C4-2B (cell line): Measurements from ENCODE around the gene CACNA2D3.

Source experiments
- H3K27ac ChIP-seq: fragments of 450-650 bp; 2 replicates; pipeline ENCODE4 v1.5.1; 2017
- CTCF ChIP-seq: fragments of 450-650 bp; conservative IDR thresholded peaks from 2 replicates; pipeline ENCODE4 v1.5.1; 2017; ENCODE audit warnings: mild to moderate bottlenecking
- ZFX ChIP-seq: fragments of 450-650 bp; IDR thresholded peaks from 2 replicates; pipeline ENCODE4 v1.6.1; 2017

CACNA2D3 gene

DNA sequence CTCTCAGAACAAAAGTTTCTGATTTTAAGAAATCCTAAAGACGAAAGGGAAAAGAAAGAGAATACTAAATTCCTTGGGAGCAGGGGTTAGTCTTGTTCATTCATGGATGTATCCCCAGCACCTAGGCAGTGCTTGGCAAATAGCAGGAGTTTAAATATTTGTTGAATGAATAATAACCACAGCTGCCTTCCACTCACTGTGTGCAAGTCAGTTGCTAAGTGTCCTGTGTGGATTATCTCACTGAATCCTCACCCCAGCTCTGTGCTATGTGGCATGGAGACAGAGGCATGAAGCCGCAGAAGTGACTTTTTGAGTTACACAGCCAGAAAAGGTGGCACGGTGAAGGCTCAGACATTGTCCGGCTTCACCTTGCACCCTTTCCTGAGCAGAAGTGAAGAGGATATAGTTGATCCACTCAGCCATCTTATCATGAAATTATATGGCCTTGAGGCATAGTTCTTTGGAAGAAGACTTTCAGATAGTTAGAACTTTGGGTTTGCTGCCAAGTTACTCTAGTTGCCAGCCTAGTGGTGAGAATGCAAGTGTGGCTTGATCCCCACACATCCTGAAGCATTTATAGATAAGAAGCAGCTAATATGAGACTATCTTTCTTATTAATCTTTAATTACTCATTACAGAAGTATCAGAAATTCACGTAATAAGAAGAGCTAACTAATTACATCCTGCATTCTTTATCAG is 450.0 kb downstream of the CACNA2D3 start:
- TF ChIP-seq ZFX (no peak), CTCF (no peak)
- no peak overlapping the region for H3K27ac ChIP-seq

GRCh38 chr3:54573858-54574257 is 451.5 kb downstream of the CACNA2D3 start:
- H3K27ac ChIP-seq, result no peak overlapping the region
- TF ChIP-seq CTCF, result no peak
- no peak for TF ChIP-seq ZFX

DNA sequence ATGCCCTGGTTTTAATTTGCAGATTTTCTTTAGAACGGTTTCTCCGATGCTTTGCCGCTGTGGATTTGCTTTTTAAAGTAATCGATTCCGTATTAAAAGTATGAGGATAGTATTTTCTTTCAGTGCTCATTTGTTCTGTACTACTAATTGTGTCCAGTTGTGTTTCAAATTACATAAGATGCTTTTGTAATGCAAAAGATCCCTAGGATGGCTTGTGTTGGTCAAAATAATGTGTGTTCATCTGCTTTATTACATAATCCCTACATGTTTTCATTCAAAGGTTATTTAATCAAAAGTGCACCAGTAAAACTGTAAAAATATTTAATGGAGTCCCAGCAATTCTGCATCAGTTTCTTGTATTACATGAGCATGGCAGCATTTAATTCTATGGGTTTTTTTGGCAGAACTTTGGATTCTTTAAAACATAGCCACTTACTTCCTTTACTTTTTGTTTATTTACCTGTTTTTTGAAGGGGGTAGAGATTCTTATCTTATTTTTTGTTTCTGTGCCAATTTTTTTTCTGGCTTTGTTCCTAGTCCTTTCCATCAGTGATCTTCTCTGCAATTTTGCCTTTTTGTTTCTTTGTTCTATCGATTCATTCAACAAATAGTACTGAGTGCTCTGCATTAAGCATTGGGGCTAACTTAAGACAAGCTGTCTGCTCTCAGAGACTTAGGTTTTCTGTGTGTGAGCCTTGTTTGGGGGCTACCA is 452.7 kb downstream of the CACNA2D3 start:
- no peak for TF ChIP-seq CTCF
- no peak for TF ChIP-seq ZFX
- peak overlapping the region; percentile 32 for H3K27ac ChIP-seq

DNA sequence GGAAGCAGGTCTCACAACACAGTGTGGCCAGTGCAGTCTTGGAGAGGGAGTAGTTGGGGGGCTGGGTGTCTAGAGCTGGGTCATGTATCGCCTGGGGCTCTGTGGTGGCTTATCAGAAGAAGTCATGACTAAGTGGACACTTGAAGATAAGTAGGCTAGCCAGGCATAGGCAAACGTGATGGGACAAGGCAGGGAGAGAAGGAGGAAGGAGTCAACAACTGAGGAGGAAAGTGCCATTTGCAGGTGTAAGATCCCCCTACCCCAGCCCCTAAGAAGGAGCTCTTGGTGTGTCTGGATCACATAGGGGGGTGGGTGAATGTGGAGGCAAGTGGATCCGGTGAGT is 453.2 kb downstream of the CACNA2D3 start:
- no peak for TF ChIP-seq ZFX
- TF ChIP-seq CTCF, result no peak
- peak overlapping the region; percentile 32 for H3K27ac ChIP-seq

- H3K27ac ChIP-seq, result no peak overlapping the region
- TF ChIP-seq ZFX, result no peak
- TF ChIP-seq CTCF, result no peak
Observed at GRCh38 chr3:54577313-54577712, 455.0 kb downstream of the CACNA2D3 start.

DNA sequence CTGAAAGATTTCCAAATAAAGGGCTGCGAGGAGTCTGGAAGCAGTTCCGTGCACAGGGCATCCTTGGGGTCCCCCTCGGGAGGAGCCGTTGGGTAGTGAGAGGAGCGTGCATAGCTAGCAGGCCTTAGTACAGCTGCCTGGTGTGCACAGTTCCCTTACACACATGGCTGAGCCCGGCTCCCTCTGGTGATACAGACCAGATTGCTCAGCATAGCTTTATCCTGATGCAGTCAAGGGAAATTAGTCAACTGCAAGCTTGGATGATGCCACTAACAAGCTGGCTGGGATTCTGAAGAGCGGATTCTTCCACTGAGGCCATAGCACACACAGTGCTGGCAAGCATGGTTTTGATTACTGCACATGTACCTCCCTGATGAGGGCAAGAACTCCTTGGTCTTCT is 456.1 kb downstream of the CACNA2D3 start:
- no peak overlapping the region for H3K27ac ChIP-seq
- TF ChIP-seq CTCF (no peak), ZFX (no peak)

GRCh38 chr3:54580453-54580852 is 458.1 kb downstream of the CACNA2D3 start:
- TF ChIP-seq CTCF (no peak), ZFX (no peak)
- H3K27ac ChIP-seq, result no peak overlapping the region
